ENCODE data around the gene PDE2A. TPM values are rescaled to one million over a fixed set of nuclear protein-coding genes. Genes with fewer than 3 reads are reported as not detected.

PDE2A gene
- total RNA-seq, 1 experiment from 2014 or later: 3.7 TPM

GRCh38 chr11:72655014-72655413 lies 19.2 kb downstream of the PDE2A start:
- Mint-ChIP-seq H3K4me1 (peaks cover 13% of the 10 kb centered on the region), H3K27me3 (ENCODE audit: low read depth) (peaks cover 3% of the 10 kb centered on the region; the same call in 1 of the 2 replicates), H3K9me3 (no peaks in the 10 kb centered on the region), H3K27ac (no peak overlapping the region), H3K36me3 (no peaks in the 10 kb centered on the region), H3K4me3 (no peak overlapping the region)
- ChIA-PET POLR2A (interaction anchor here (1.1 kb wide), 1 partner anchor 97 kb away, joined by 4 read pairs; no protein-coding TSS in a partner anchor), CTCF (interaction anchor here (0.8 to 5.2 kb wide), 10 partner anchors 12 to 68 kb away, joined by 3 to 22 read pairs (median 4); partner anchors contain the start of gene PDE2A)
- DNase-seq (ENCODE audit: low spot score) (no peak), ATAC-seq (no peak)
- TF ChIP-seq ZNF425 (CRISPR knock-in tag; conservative IDR thresholded peaks at IDR 0.05): no peak
- no peak for TF ChIP-seq IRF2 (CRISPR knock-in tag; IDR thresholded peaks at IDR 0.05; ENCODE audit: borderline replicate concordance, low read depth)

- no peaks in the 10 kb centered on the region for H3K36me3 Mint-ChIP-seq
- CTCF ChIA-PET: interaction anchor here (0.9 to 5.2 kb wide), 7 partner anchors 15 to 182 kb away, joined by 3 to 22 read pairs (median 6); no protein-coding TSS in a partner anchor
- peaks cover 13% of the 10 kb centered on the region for H3K4me1 Mint-ChIP-seq
- no peak for DNase-seq (ENCODE audit: low spot score)
- H3K27ac Mint-ChIP-seq: no peak overlapping the region
- no peaks in the 10 kb centered on the region for H3K9me3 Mint-ChIP-seq
- TF ChIP-seq RELA (CRISPR knock-in tag; IDR thresholded peaks at IDR 0.05; ENCODE audit: borderline replicate concordance): no peak
- no peak for TF ChIP-seq CDX4 (CRISPR knock-in tag; IDR thresholded peaks at IDR 0.05; ENCODE audit: borderline replicate concordance)
- TF ChIP-seq NFYB (CRISPR knock-in tag; conservative IDR thresholded peaks at IDR 0.05; ENCODE audit: low read depth): no peak
- no peak for TF ChIP-seq RORB (CRISPR knock-in tag; IDR thresholded peaks at IDR 0.05)
- TF ChIP-seq ZNF532 (CRISPR knock-in tag; IDR thresholded peaks at IDR 0.05; ENCODE audit: borderline replicate concordance): no peak
- no peak for TF ChIP-seq SP1 (CRISPR knock-in tag; conservative IDR thresholded peaks at IDR 0.05)
- TF ChIP-seq TCF7 (CRISPR knock-in tag; IDR thresholded peaks at IDR 0.05; ENCODE audit: low read depth): no peak
- peaks cover 8% of the 10 kb centered on the region for H3K27me3 Mint-ChIP-seq (ENCODE audit: low read depth)
- no peak overlapping the region for H3K4me3 Mint-ChIP-seq
- POLR2A ChIA-PET: no interaction called here
- no peak for ATAC-seq
Measured at GRCh38 chr11:72653649-72654048, 20.6 kb downstream of the PDE2A start.

- POLR2A ChIA-PET: no interaction called here
- H3K36me3 Mint-ChIP-seq: no peaks in the 10 kb centered on the region
- H3K9me3 Mint-ChIP-seq: no peaks in the 10 kb centered on the region
- no peak overlapping the region for H3K4me3 Mint-ChIP-seq
- CTCF ChIA-PET: interaction anchor here (1.0 to 5.2 kb wide), 7 partner anchors 10 to 182 kb away, joined by 4 to 22 read pairs (median 9); no protein-coding TSS in a partner anchor
- H3K27ac Mint-ChIP-seq: 0 out of 2 replicates have a peak overlapping the region, but pooled peaks have one; percentile 1
- peak; percentile 78 for DNase-seq (ENCODE audit: low spot score)
- peaks cover 13% of the 10 kb centered on the region for H3K4me1 Mint-ChIP-seq
- peaks cover 8% of the 10 kb centered on the region for H3K27me3 Mint-ChIP-seq (ENCODE audit: low read depth)
- ATAC-seq: peak; percentile 94
- TF ChIP-seq PRDM15 (CRISPR knock-in tag; IDR thresholded peaks at IDR 0.05) (0 out of 2 replicates have a peak, but pooled peaks have one; percentile 12), SMAD3 (CRISPR knock-in tag; IDR thresholded peaks at IDR 0.05; ENCODE audit: borderline replicate concordance) (no peak), NR3C1 (CRISPR knock-in tag; conservative IDR thresholded peaks at IDR 0.05; ENCODE audit: low read depth) (no peak), NR1H2 (CRISPR knock-in tag; IDR thresholded peaks at IDR 0.05) (no peak), ZBTB21 (CRISPR knock-in tag; IDR thresholded peaks at IDR 0.05; ENCODE audit: borderline replicate concordance) (0 out of 2 replicates have a peak, but pooled peaks have one; percentile 41), SMAD4 (CRISPR knock-in tag; IDR thresholded peaks at IDR 0.05) (no peak), ATF3 (CRISPR knock-in tag; conservative IDR thresholded peaks at IDR 0.05) (no peak)
Measured at GRCh38 chr11:72652873-72653630, 21.2 kb downstream of the PDE2A start.

Data from WTC11 (cell line).